HepG2 (cell line): ENCODE measurements around the gene ATP9A. TPM values are rescaled to one million over a fixed set of nuclear protein-coding genes. Genes with fewer than 3 reads are reported as not detected.
A peak's percentile ranks its signal among the peaks of the same experiment; 100 is the strongest.

Experiments used
- BORCS8-MEF2B ChIP-seq: sonication (generic); formaldehyde crosslinking; IDR thresholded peaks from 2 replicates; pipeline ENCODE4 v1.8.0; 2022; ENCODE audit warnings: mild to moderate bottlenecking, missing genetic modification reagents
- EZH2 ChIP-seq: conservative IDR thresholded peaks from 2 replicates; pipeline ENCODE4 v1.6.1; 2012; ENCODE audit warnings: mild to moderate bottlenecking, low read depth, low read length, moderate library complexity
- ISL2 ChIP-seq: sonication (generic); formaldehyde crosslinking; IDR thresholded peaks from 2 replicates; pipeline ENCODE4 v1.5.0; 2020; ENCODE audit warnings: missing genetic modification reagents
- MTA3 ChIP-seq: sonication (generic); formaldehyde crosslinking; IDR thresholded peaks from 2 replicates; pipeline ENCODE4 v1.4.0; 2020; ENCODE audit warnings: missing genetic modification reagents
- NFE2L2 ChIP-seq: fragments of 150-350 bp; IDR thresholded peaks from 2 replicates; pipeline ENCODE4 v1.6.1; 2014; ENCODE audit warnings: low read length
- NR2F6 ChIP-seq, 2 experiments: IDR thresholded peaks; 2 replicates each; pipeline ENCODE4 v1.6.1; 2016; ENCODE audit warnings: antibody characterized with exemption in 1 of 2, mild to moderate bottlenecking in 1 of 2
- SETDB1 ChIP-seq: sonication (generic); formaldehyde crosslinking; IDR thresholded peaks from 2 replicates; pipeline ENCODE4 v1.5.1; 2020; ENCODE audit warnings: missing genetic modification reagents, mild to moderate bottlenecking, borderline replicate concordance
- SMYD3 ChIP-seq: sonication (generic); formaldehyde crosslinking; IDR thresholded peaks from 2 replicates; pipeline ENCODE4 v1.8.1; 2023; ENCODE audit warnings: mild to moderate bottlenecking, missing genetic modification reagents
- ZNF629 ChIP-seq: sonication (generic); formaldehyde crosslinking; conservative IDR thresholded peaks from 2 replicates; pipeline ENCODE4 v1.5.0; 2020; ENCODE audit warnings: missing genetic modification reagents
- ZSCAN25 ChIP-seq: sonication (generic); formaldehyde crosslinking; IDR thresholded peaks from 2 replicates; pipeline ENCODE4 v1.8.0; 2022; ENCODE audit warnings: mild to moderate bottlenecking, missing genetic modification reagents
- polyA plus RNA-seq, 8 experiments: library from polyadenylated mRNA; depleted of rRNA in 3 of 8; stranded (reverse) in 7 of 8; unstranded in 1 of 8; fragments of >200 nt; fragmentation: Illumina TruSeq in 4 of 8; extraction: Trizol in 4 of 8; gene quantifications; 2 replicates each; pipeline versions ENCODE4 v1.2.1 to v1.2.3, GENCODE V29; 2011 to 2016; ENCODE audit warnings: low read depth in 4 of 8, missing spikeins in 1 of 8, mixed read lengths in 1 of 8; ENCODE audit not compliant: insufficient read depth in 1 of 8
- total RNA-seq, 5 experiments: library from RNA; depleted of rRNA; stranded (reverse); fragments of >200 nt; fragmentation: Illumina TruSeq; extraction: Trizol; gene quantifications; 2 replicates each; pipeline ENCODE4 v1.2.3, GENCODE V29; 2016; ENCODE audit warnings: low read depth in 1 of 5
- TF ChIP-seq, protein P1 (sequence below): sonication (generic); formaldehyde crosslinking; IDR thresholded peaks from 2 replicates; pipeline ENCODE4 v1.4.0; 2020; ENCODE audit warnings: mild to moderate bottlenecking, missing genetic modification reagents, borderline replicate concordance
- TF ChIP-seq, protein P2 (sequence below): sonication (generic); formaldehyde crosslinking; IDR thresholded peaks from 2 replicates; pipeline ENCODE4 v1.5.0; 2020; ENCODE audit warnings: mild to moderate bottlenecking, missing genetic modification reagents, borderline replicate concordance
- TF ChIP-seq, protein P3 (sequence below): sonication (generic); formaldehyde crosslinking; IDR thresholded peaks from 2 replicates; pipeline ENCODE4 v1.4.0; 2020; ENCODE audit warnings: missing genetic modification reagents, borderline replicate concordance
- TF ChIP-seq, protein P4 (sequence below): sonication (generic); formaldehyde crosslinking; IDR thresholded peaks from 2 replicates; pipeline ENCODE4 v1.8.0; 2022; ENCODE audit warnings: missing genetic modification reagents, mild to moderate bottlenecking, inconsistent platforms, borderline replicate concordance
- TF ChIP-seq, protein P5 (sequence below): sonication (generic); formaldehyde crosslinking; IDR thresholded peaks from 2 replicates; pipeline ENCODE4 v1.4.0; 2020; ENCODE audit warnings: missing genetic modification reagents
- TF ChIP-seq, protein P6 (sequence below): sonication (generic); formaldehyde crosslinking; IDR thresholded peaks from 2 replicates; pipeline ENCODE4 v1.4.0; 2020; ENCODE audit warnings: missing genetic modification reagents

Gene ATP9A
- total and polyA plus RNA-seq, 2 of the 13 experiments (the other 11 are each of a cell fraction or from before 2014, with no cell fraction given), result 11.8 to 18.5 TPM

DNA sequence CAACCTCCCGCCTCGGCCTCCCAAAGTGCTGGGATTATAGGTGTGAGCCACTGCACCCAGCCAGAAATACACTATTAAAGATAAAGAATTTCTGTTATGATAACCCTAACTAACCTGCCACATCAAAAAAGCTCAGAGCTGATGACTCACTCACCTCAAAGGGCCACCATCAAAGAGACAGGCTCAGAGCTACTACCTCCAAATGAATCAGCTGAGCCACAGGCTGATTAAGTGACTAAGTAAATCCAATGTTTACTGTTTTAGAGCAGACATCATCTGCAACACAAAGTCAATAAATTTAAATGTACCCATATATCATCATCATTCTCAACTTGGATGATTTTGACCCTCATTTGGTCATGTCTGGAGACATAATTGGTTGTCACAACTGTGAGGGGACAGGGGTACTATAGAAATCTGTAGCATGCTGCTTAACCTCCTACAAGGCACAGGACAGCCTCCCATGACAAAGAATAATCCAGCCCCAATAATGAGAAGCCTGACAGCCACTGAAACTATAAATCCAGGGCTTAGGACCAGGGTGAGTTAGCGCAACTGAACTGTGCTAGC lies 106.5 kb downstream of the ATP9A start (continued):
- TF ChIP-seq SETDB1 (CRISPR knock-in tag), result no peak
- TF ChIP-seq NFE2L2, result peak; percentile 58; the same call in 1 of the 2 replicates
- no peak for TF ChIP-seq SMYD3
- TF ChIP-seq BORCS8-MEF2B (CRISPR knock-in tag), result no peak
- TF ChIP-seq MTA3, result no peak
- TF ChIP-seq, protein P1, sequence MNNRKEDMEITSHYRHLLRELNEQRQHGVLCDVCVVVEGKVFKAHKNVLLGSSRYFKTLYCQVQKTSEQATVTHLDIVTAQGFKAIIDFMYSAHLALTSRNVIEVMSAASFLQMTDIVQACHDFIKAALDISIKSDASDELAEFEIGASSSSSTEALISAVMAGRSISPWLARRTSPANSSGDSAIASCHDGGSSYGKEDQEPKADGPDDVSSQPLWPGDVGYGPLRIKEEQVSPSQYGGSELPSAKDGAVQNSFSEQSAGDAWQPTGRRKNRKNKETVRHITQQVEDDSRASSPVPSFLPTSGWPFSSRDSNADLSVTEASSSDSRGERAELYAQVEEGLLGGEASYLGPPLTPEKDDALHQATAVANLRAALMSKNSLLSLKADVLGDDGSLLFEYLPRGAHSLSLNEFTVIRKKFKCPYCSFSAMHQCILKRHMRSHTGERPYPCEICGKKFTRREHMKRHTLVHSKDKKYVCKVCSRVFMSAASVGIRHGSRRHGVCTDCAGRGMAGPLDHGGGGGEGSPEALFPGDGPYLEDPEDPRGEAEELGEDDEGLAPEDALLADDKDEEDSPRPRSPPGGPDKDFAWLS, result no peak
- TF ChIP-seq, protein P2, sequence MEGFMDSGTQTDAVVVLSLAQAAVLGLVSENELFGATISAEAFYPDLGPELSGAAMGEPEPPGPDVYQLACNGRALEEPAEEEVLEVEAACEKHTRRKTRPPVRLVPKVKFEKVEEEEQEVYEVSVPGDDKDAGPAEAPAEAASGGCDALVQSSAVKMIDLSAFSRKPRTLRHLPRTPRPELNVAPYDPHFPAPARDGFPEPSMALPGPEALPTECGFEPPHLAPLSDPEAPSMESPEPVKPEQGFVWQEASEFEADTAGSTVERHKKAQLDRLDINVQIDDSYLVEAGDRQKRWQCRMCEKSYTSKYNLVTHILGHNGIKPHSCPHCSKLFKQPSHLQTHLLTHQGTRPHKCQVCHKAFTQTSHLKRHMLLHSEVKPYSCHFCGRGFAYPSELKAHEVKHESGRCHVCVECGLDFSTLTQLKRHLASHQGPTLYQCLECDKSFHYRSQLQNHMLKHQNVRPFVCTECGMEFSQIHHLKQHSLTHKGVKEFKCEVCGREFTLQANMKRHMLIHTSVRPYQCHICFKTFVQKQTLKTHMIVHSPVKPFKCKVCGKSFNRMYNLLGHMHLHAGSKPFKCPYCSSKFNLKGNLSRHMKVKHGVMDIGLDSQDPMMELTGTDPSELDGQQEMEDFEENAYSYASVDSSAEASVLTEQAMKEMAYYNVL (CRISPR knock-in tag), result no peak
- TF ChIP-seq ZSCAN25, result no peak
- TF ChIP-seq, protein P3, sequence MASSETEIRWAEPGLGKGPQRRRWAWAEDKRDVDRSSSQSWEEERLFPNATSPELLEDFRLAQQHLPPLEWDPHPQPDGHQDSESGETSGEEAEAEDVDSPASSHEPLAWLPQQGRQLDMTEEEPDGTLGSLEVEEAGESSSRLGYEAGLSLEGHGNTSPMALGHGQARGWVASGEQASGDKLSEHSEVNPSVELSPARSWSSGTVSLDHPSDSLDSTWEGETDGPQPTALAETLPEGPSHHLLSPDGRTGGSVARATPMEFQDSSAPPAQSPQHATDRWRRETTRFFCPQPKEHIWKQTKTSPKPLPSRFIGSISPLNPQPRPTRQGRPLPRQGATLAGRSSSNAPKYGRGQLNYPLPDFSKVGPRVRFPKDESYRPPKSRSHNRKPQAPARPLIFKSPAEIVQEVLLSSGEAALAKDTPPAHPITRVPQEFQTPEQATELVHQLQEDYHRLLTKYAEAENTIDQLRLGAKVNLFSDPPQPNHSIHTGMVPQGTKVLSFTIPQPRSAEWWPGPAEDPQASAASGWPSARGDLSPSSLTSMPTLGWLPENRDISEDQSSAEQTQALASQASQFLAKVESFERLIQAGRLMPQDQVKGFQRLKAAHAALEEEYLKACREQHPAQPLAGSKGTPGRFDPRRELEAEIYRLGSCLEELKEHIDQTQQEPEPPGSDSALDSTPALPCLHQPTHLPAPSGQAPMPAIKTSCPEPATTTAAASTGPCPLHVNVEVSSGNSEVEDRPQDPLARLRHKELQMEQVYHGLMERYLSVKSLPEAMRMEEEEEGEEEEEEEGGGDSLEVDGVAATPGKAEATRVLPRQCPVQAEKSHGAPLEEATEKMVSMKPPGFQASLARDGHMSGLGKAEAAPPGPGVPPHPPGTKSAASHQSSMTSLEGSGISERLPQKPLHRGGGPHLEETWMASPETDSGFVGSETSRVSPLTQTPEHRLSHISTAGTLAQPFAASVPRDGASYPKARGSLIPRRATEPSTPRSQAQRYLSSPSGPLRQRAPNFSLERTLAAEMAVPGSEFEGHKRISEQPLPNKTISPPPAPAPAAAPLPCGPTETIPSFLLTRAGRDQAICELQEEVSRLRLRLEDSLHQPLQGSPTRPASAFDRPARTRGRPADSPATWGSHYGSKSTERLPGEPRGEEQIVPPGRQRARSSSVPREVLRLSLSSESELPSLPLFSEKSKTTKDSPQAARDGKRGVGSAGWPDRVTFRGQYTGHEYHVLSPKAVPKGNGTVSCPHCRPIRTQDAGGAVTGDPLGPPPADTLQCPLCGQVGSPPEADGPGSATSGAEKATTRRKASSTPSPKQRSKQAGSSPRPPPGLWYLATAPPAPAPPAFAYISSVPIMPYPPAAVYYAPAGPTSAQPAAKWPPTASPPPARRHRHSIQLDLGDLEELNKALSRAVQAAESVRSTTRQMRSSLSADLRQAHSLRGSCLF, result no peak
- TF ChIP-seq, protein P4, sequence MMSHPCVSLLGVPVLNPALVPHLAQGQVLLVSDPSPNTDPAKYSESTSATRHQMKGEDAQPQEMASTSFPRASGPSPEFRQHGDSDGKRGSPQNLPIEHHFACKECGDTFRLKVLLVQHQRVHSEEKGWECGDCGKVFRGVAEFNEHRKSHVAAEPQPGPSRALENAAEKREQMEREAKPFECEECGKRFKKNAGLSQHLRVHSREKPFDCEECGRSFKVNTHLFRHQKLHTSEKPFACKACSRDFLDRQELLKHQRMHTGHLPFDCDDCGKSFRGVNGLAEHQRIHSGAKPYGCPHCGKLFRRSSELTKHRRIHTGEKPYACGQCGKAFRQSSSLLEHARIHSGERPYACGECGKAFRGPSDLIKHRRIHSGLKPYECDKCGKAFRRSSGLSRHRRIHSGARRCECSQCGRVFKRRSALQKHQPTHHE (CRISPR knock-in tag), result no peak
- TF ChIP-seq, protein P5, sequence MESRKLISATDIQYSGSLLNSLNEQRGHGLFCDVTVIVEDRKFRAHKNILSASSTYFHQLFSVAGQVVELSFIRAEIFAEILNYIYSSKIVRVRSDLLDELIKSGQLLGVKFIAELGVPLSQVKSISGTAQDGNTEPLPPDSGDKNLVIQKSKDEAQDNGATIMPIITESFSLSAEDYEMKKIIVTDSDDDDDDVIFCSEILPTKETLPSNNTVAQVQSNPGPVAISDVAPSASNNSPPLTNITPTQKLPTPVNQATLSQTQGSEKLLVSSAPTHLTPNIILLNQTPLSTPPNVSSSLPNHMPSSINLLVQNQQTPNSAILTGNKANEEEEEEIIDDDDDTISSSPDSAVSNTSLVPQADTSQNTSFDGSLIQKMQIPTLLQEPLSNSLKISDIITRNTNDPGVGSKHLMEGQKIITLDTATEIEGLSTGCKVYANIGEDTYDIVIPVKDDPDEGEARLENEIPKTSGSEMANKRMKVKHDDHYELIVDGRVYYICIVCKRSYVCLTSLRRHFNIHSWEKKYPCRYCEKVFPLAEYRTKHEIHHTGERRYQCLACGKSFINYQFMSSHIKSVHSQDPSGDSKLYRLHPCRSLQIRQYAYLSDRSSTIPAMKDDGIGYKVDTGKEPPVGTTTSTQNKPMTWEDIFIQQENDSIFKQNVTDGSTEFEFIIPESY, result peak; percentile 29; the same call in 1 of the 2 replicates
- TF ChIP-seq, protein P6, sequence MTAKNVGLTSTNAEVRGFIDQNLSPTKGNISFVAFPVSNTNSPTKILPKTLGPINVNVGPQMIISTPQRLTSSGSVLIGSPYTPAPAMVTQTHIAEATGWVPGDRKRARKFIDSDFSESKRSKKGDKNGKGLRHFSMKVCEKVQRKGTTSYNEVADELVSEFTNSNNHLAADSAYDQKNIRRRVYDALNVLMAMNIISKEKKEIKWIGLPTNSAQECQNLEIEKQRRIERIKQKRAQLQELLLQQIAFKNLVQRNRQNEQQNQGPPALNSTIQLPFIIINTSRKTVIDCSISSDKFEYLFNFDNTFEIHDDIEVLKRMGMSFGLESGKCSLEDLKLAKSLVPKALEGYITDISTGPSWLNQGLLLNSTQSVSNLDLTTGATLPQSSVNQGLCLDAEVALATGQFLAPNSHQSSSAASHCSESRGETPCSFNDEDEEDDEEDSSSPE, result no peak
- TF ChIP-seq NR2F6 (IDR thresholded peaks at IDR 0.05), result peak; percentile 75
- TF ChIP-seq NR2F6 (CRISPR knock-in tag; IDR thresholded peaks at IDR 0.05), result peak; percentile 80
- peak; percentile 83 for TF ChIP-seq ISL2 (CRISPR knock-in tag)
- no peak for TF ChIP-seq EZH2
- no peak for TF ChIP-seq ZNF629
